Activated T-cell treated with anti-CD3 and anti-CD28 coated beads for 4 hours (primary cell): ENCODE data around the gene KRTAP2-2.
"Not testable (repeated sequence)": the region's sequence is repeated elsewhere in the genome, so short reads cannot be mapped to it uniquely, and the experiment has no call there.

ENCODE experiments used
- DNase-seq: peaks from one replicate; pipeline ENCODE4 v3.0.0-alpha.2; 2020

Gene KRTAP2-2

GRCh38 chr17:41055130-41055529, at the start of gene KRTAP2-2:
KRTAP2-2 (minus strand) TSS chr17:41055230; CDS start chr17:41055211, 19 bp downstream.
- not testable (repeated sequence) for DNase-seq

- not testable (repeated sequence) for DNase-seq
These were observed 49.5 kb upstream of the KRTAP2-2 start for GRCh38 chr17:41104386-41105038.

GRCh38 chr17:41103896-41104295, 48.9 kb upstream of the KRTAP2-2 start:
- DNase-seq, result no peak

GRCh38 chr17:41101586-41102259, 46.7 kb upstream of the KRTAP2-2 start, which contains the start of gene KRTAP4-16:
KRTAP4-16 (minus strand) TSS chr17:41102209; CDS start chr17:41102209, 0 bp downstream.
- DNase-seq, result no peak

- not testable (repeated sequence) for DNase-seq
These were observed 44.9 kb upstream of the KRTAP2-2 start for GRCh38 chr17:41099682-41100480.

GRCh38 chr17:41098481-41098880, 43.5 kb upstream of the KRTAP2-2 start:
- DNase-seq, result no peak

GRCh38 chr17:41098042-41098441, 43.0 kb upstream of the KRTAP2-2 start, which contains the start of gene KRTAP4-8:
KRTAP4-8 (minus strand) TSS chr17:41098142; CDS start chr17:41098084, 58 bp downstream.
- DNase-seq, result no peak

GRCh38 chr17:41096055-41096454, 41.0 kb upstream of the KRTAP2-2 start:
- DNase-seq, result no peak

- not testable (repeated sequence) for DNase-seq
These were observed 33.8 kb upstream of the KRTAP2-2 start for GRCh38 chr17:41088760-41089352.

GRCh38 chr17:41084100-41084856, 29.2 kb upstream of the KRTAP2-2 start, which contains the start of gene KRTAP4-7:
KRTAP4-7 (plus strand) TSS chr17:41084150; CDS start chr17:41084207, 57 bp downstream.
- DNase-seq, result not testable (repeated sequence)

- DNase-seq, result not testable (repeated sequence)
These were observed 28.4 kb upstream of the KRTAP2-2 start for GRCh38 chr17:41083427-41083826.

- no peak for DNase-seq
These were observed 27.6 kb upstream of the KRTAP2-2 start for GRCh38 chr17:41082626-41083025.

GRCh38 chr17:41076788-41077187, 21.8 kb upstream of the KRTAP2-2 start:
- no peak for DNase-seq

GRCh38 chr17:41073676-41074075, 18.6 kb upstream of the KRTAP2-2 start:
- DNase-seq, result no peak

- DNase-seq, result no peak
These were observed 16.8 kb upstream of the KRTAP2-2 start for GRCh38 chr17:41071606-41072360.

GRCh38 chr17:41069031-41069430, 14.0 kb upstream of the KRTAP2-2 start:
- no peak for DNase-seq

- no peak for DNase-seq
These were observed 12.3 kb upstream of the KRTAP2-2 start for GRCh38 chr17:41067281-41067680.

GRCh38 chr17:41065829-41066624, 11.0 kb upstream of the KRTAP2-2 start, which contains the start of gene KRTAP2-4:
KRTAP2-4 (minus strand) TSS chr17:41065879; CDS start chr17:41065845, 34 bp downstream.
- no peak for DNase-seq

- not testable (repeated sequence) for DNase-seq
These were observed 10.1 kb upstream of the KRTAP2-2 start for GRCh38 chr17:41065016-41065689.

GRCh38 chr17:41064301-41064700, 9.3 kb upstream of the KRTAP2-2 start:
- DNase-seq, result no peak
